NK-92 (cell line): ENCODE results near the gene PCK1.

Source experiments
- DNase-seq: peaks from one replicate; lab custom pipeline; 2025; ENCODE audit not compliant: unreplicated experiment; lab: John Stamatoyannopoulos, UW

Gene PCK1

GRCh38 chr20:57576002-57576401 is 15.1 kb downstream of the PCK1 start:
- no peak for DNase-seq

GRCh38 chr20:57576617-57577550 is 16.0 kb downstream of the PCK1 start:
- DNase-seq = no peak

- DNase-seq = no peak
Measured at GRCh38 chr20:57577679-57578475, 17.0 kb downstream of the PCK1 start.

GRCh38 chr20:57578476-57579165 is 17.7 kb downstream of the PCK1 start:
- DNase-seq = no peak

- no peak for DNase-seq
Measured at GRCh38 chr20:57579331-57579897, 18.5 kb downstream of the PCK1 start.

GRCh38 chr20:57579898-57580447 is 19.1 kb downstream of the PCK1 start:
- DNase-seq = no peak

GRCh38 chr20:57580478-57581201 is 19.7 kb downstream of the PCK1 start:
- DNase-seq = no peak

- no peak for DNase-seq
Measured at GRCh38 chr20:57581202-57582028, 20.5 kb downstream of the PCK1 start.

GRCh38 chr20:57582029-57582378 is 21.1 kb downstream of the PCK1 start:
- no peak for DNase-seq

- DNase-seq = no peak
Measured at GRCh38 chr20:57582432-57583288, 21.8 kb downstream of the PCK1 start.

GRCh38 chr20:57583289-57584257 is 22.7 kb downstream of the PCK1 start:
- DNase-seq = no peak

- no peak for DNase-seq
Measured at GRCh38 chr20:57584768-57585461, 24.0 kb downstream of the PCK1 start.

- DNase-seq = no peak
Measured at GRCh38 chr20:57585466-57586213, 24.7 kb downstream of the PCK1 start.

GRCh38 chr20:57586370-57586793 is 25.5 kb downstream of the PCK1 start:
- DNase-seq = no peak

GRCh38 chr20:57586943-57587277 is 26.0 kb downstream of the PCK1 start:
- no peak for DNase-seq
